Karpas-422 (cell line): Measurements from ENCODE around the gene ALDH4A1. TPM values are rescaled to one million over a fixed set of nuclear protein-coding genes. Genes with fewer than 3 reads are reported as not detected.

ENCODE experiments used
- DNase-seq: peaks from one replicate; pipeline ENCODE4 v3.0.0-alpha.2; 2015
- H2AFZ ChIP-seq: fragments of 200-600 bp; sonication (generic); 2 replicates; pipeline ENCODE4 v1.6.1; 2014; ENCODE audit warnings: antibody characterized with exemption, low read length, mixed read lengths
- H3K27ac ChIP-seq: fragments of 200-600 bp; sonication (generic); 2 replicates; pipeline ENCODE4 v1.5.1; 2014; ENCODE audit warnings: mild to moderate bottlenecking, low read length, moderate library complexity
- H3K27me3 ChIP-seq: fragments of 200-600 bp; sonication (generic); 2 replicates; pipeline ENCODE4 v1.6.1; 2014; ENCODE audit warnings: low read length, mixed read lengths
- H3K36me3 ChIP-seq: fragments of 200-600 bp; sonication (generic); 2 replicates; pipeline ENCODE4 v1.6.1; 2014; ENCODE audit warnings: low read length, mixed read lengths; ENCODE audit not compliant: insufficient read depth
- H3K4me1 ChIP-seq: fragments of 200-600 bp; sonication (generic); 2 replicates; pipeline ENCODE4 v1.6.1; 2014; ENCODE audit warnings: mild to moderate bottlenecking, low read length, mixed read lengths
- H3K4me2 ChIP-seq: fragments of 200-600 bp; sonication (generic); 2 replicates; pipeline ENCODE4 v1.6.1; 2014; ENCODE audit warnings: low read length, low read depth, mild to moderate bottlenecking; ENCODE audit not compliant: poor library complexity, severe bottlenecking
- H3K4me3 ChIP-seq: fragments of 200-600 bp; sonication (generic); 2 replicates; pipeline ENCODE4 v1.5.1; 2014; ENCODE audit warnings: mild to moderate bottlenecking, antibody characterized with exemption, low read length, mixed read lengths
- H3K79me2 ChIP-seq: fragments of 200-600 bp; sonication (generic); 2 replicates; pipeline ENCODE4 v1.6.1; 2014; ENCODE audit warnings: mild to moderate bottlenecking, low read length, mixed read lengths
- H3K9ac ChIP-seq: fragments of 200-600 bp; sonication (generic); 2 replicates; pipeline ENCODE4 v1.6.0; 2014; ENCODE audit warnings: low read length
- H3K9me2 ChIP-seq: fragments of 200-600 bp; sonication (generic), shearing (Covaris generic); replicated peaks from 2 replicates; pipeline ENCODE4 v1.6.0; 2014; ENCODE audit warnings: mild to moderate bottlenecking, low read length, moderate library complexity; ENCODE audit not compliant: insufficient read depth
- H3K9me3 ChIP-seq: fragments of 300-700, 200-600 bp; sonication (generic); 2 replicates; pipeline ENCODE4 v1.6.1; 2014; ENCODE audit warnings: low read length, mixed read lengths
- H4K20me1 ChIP-seq: fragments of 200-600 bp; sonication (generic); 2 replicates; pipeline ENCODE4 v1.6.1; 2014; ENCODE audit warnings: mild to moderate bottlenecking, antibody characterized with exemption, low read length, low read depth; ENCODE audit not compliant: insufficient read depth
- total RNA-seq: library from RNA; depleted of rRNA; stranded (reverse); fragments of >200 nt; shearing (Covaris generic); gene quantifications from 2 replicates; pipeline ENCODE4 v1.2.3, GENCODE V29; 2014; ENCODE audit warnings: low replicate concordance

Gene ALDH4A1
- total RNA-seq, 1 experiment from 2014 or later, result not detected

DNA sequence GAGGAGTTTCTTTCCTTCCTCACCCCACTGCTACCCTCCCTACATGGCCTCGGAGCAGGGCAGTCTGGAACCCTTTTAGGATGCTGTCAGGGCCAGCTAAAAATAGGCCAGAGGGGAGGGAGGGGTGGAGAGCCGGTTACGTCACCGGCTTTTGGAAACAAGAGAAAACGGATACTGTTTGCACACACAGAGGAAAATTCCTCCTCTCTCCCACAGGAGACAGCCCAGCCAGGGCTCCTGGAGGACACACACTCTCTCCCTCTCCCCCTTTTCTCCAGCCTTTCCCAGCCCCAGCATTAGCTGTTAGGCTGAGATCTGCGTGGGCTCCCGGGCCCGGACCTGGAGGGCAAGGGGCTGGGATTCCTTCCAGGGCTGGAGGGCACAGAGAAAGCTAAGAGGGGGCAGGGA, 20.0 kb upstream of the ALDH4A1 start:
- H3K9me2 ChIP-seq, result no peaks in the 10 kb centered on the region
- H3K9me3 ChIP-seq, result no peaks in the 10 kb centered on the region
- H3K27me3 ChIP-seq, result no peaks in the 10 kb centered on the region
- H3K4me3 ChIP-seq, result no peak overlapping the region
- DNase-seq, result no peak
- H3K4me1 ChIP-seq, result peaks cover 9% of the 10 kb centered on the region
- no peak overlapping the region for H3K4me2 ChIP-seq
- H3K36me3 ChIP-seq, result no peaks in the 10 kb centered on the region
- no peak overlapping the region for H3K27ac ChIP-seq
- no peak overlapping the region for H2AFZ ChIP-seq
- H3K79me2 ChIP-seq, result no peaks in the 10 kb centered on the region
- H3K9ac ChIP-seq, result no peak overlapping the region
- no peaks in the 10 kb centered on the region for H4K20me1 ChIP-seq

GRCh38 chr1:18921516-18922251, 19.3 kb upstream of the ALDH4A1 start:
- Histone ChIP-seq H3K79me2 (no peaks in the 10 kb centered on the region), H3K4me2 (no peak overlapping the region), H3K4me1 (peaks cover 3% of the 10 kb centered on the region), H4K20me1 (no peaks in the 10 kb centered on the region), H3K27me3 (no peaks in the 10 kb centered on the region), H3K9me3 (no peaks in the 10 kb centered on the region), H2AFZ (no peak overlapping the region), H3K27ac (no peak overlapping the region), H3K9me2 (no peaks in the 10 kb centered on the region), H3K36me3 (no peaks in the 10 kb centered on the region), H3K9ac (no peak overlapping the region), H3K4me3 (no peak overlapping the region)
- DNase-seq, result no peak

- Histone ChIP-seq H3K4me2 (no peak overlapping the region), H3K9ac (no peak overlapping the region), H3K27me3 (no peaks in the 10 kb centered on the region), H3K36me3 (no peaks in the 10 kb centered on the region), H4K20me1 (no peaks in the 10 kb centered on the region), H3K4me3 (no peak overlapping the region), H3K9me2 (no peaks in the 10 kb centered on the region), H3K27ac (no peak overlapping the region), H3K4me1 (no peaks in the 10 kb centered on the region), H3K9me3 (no peaks in the 10 kb centered on the region), H3K79me2 (no peaks in the 10 kb centered on the region), H2AFZ (no peak overlapping the region)
- no peak for DNase-seq
These were observed 18.6 kb upstream of the ALDH4A1 start for GRCh38 chr1:18920931-18921330.

GRCh38 chr1:18919956-18920355, 17.6 kb upstream of the ALDH4A1 start:
- H3K27ac ChIP-seq, result no peak overlapping the region
- no peaks in the 10 kb centered on the region for H3K27me3 ChIP-seq
- no peaks in the 10 kb centered on the region for H3K4me1 ChIP-seq
- no peaks in the 10 kb centered on the region for H3K9me2 ChIP-seq
- H3K4me2 ChIP-seq, result no peak overlapping the region
- H4K20me1 ChIP-seq, result no peaks in the 10 kb centered on the region
- no peak overlapping the region for H2AFZ ChIP-seq
- H3K9me3 ChIP-seq, result no peaks in the 10 kb centered on the region
- no peak overlapping the region for H3K9ac ChIP-seq
- no peak for DNase-seq
- no peak overlapping the region for H3K4me3 ChIP-seq
- H3K79me2 ChIP-seq, result no peaks in the 10 kb centered on the region
- H3K36me3 ChIP-seq, result no peaks in the 10 kb centered on the region

GRCh38 chr1:18919197-18919905, 17.0 kb upstream of the ALDH4A1 start:
- Histone ChIP-seq H3K4me3 (no peak overlapping the region), H4K20me1 (no peaks in the 10 kb centered on the region), H2AFZ (no peak overlapping the region), H3K9ac (no peak overlapping the region), H3K4me2 (no peak overlapping the region), H3K27ac (no peak overlapping the region), H3K27me3 (no peaks in the 10 kb centered on the region), H3K36me3 (no peaks in the 10 kb centered on the region), H3K9me3 (no peaks in the 10 kb centered on the region), H3K4me1 (no peaks in the 10 kb centered on the region), H3K79me2 (no peaks in the 10 kb centered on the region), H3K9me2 (no peaks in the 10 kb centered on the region)
- no peak for DNase-seq

GRCh38 chr1:18918417-18918816, 16.1 kb upstream of the ALDH4A1 start:
- H4K20me1 ChIP-seq, result no peaks in the 10 kb centered on the region
- no peak overlapping the region for H3K9ac ChIP-seq
- no peak overlapping the region for H2AFZ ChIP-seq
- H3K27me3 ChIP-seq, result no peaks in the 10 kb centered on the region
- no peaks in the 10 kb centered on the region for H3K79me2 ChIP-seq
- H3K9me3 ChIP-seq, result no peaks in the 10 kb centered on the region
- H3K4me3 ChIP-seq, result no peak overlapping the region
- H3K36me3 ChIP-seq, result no peaks in the 10 kb centered on the region
- no peak overlapping the region for H3K4me2 ChIP-seq
- DNase-seq, result no peak
- H3K4me1 ChIP-seq, result no peaks in the 10 kb centered on the region
- no peak overlapping the region for H3K27ac ChIP-seq
- no peaks in the 10 kb centered on the region for H3K9me2 ChIP-seq

- no peaks in the 10 kb centered on the region for H3K79me2 ChIP-seq
- no peaks in the 10 kb centered on the region for H3K27me3 ChIP-seq
- no peak overlapping the region for H3K9ac ChIP-seq
- H3K4me3 ChIP-seq, result no peak overlapping the region
- DNase-seq, result no peak
- H3K4me2 ChIP-seq, result no peak overlapping the region
- H3K4me1 ChIP-seq, result no peaks in the 10 kb centered on the region
- H3K9me2 ChIP-seq, result no peaks in the 10 kb centered on the region
- H4K20me1 ChIP-seq, result 0 out of 2 replicates have a peak, but pooled peaks cover 5% of the 10 kb centered on the region
- H2AFZ ChIP-seq, result no peak overlapping the region
- no peaks in the 10 kb centered on the region for H3K36me3 ChIP-seq
- H3K27ac ChIP-seq, result no peak overlapping the region
- H3K9me3 ChIP-seq, result no peaks in the 10 kb centered on the region
These were observed 14.9 kb upstream of the ALDH4A1 start for GRCh38 chr1:18917071-18917799.

DNA sequence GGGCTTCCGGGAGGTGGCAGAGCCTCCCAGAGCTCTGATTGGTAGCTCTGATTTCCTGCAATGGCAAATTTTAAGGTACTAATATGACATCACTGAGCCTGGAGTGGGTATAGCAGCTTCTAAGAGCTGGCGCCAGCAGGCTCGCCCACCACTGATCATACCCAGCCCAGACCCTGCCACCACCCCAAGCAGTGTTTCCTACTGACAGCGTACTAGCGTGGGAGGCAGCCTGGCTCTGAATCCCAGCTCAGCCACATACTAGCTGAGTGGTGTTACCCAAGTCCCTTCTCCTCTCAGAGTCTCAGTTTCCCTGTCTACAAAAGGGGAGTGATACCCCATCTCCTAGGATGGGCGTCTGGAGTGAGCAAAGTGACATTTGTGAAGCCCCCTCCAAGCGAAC, 13.0 kb upstream of the ALDH4A1 start:
- no peaks in the 10 kb centered on the region for H3K79me2 ChIP-seq
- no peaks in the 10 kb centered on the region for H3K9me3 ChIP-seq
- H3K4me2 ChIP-seq, result no peak overlapping the region
- H3K4me3 ChIP-seq, result no peak overlapping the region
- no peak for DNase-seq
- no peak overlapping the region for H3K27ac ChIP-seq
- H4K20me1 ChIP-seq, result 0 out of 2 replicates have a peak, but pooled peaks cover 5% of the 10 kb centered on the region
- no peak overlapping the region for H3K9ac ChIP-seq
- no peaks in the 10 kb centered on the region for H3K9me2 ChIP-seq
- no peaks in the 10 kb centered on the region for H3K27me3 ChIP-seq
- no peaks in the 10 kb centered on the region for H3K4me1 ChIP-seq
- no peak overlapping the region for H2AFZ ChIP-seq
- no peaks in the 10 kb centered on the region for H3K36me3 ChIP-seq
